K562 (cell line): ENCODE data around the gene C11orf98. TPM values are rescaled to one million over a fixed set of nuclear protein-coding genes. Genes with fewer than 3 reads are reported as not detected.

Experiments
- C11orf30 ChIP-seq: fragments of 450-650 bp; IDR thresholded peaks from 2 replicates; pipeline ENCODE4 v1.6.1; 2016; ENCODE audit warnings: low read depth, mild to moderate bottlenecking
- HCFC1 ChIP-seq: IDR thresholded peaks from 2 replicates; pipeline ENCODE4 v1.6.1; 2012; ENCODE audit warnings: low read depth, low read length, improper control_type of control experiment
- KLF16 ChIP-seq: IDR thresholded peaks from 2 replicates; pipeline ENCODE4 v1.6.1; 2016; ENCODE audit warnings: antibody characterized with exemption
- PHF8 ChIP-seq: fragments of 200-600 bp; sonication (generic); IDR thresholded peaks from 2 replicates; pipeline ENCODE4 v1.6.1; 2012; ENCODE audit warnings: mixed run types, mild to moderate bottlenecking, inconsistent platforms, low read length, moderate library complexity, borderline replicate concordance
- RBM34 ChIP-seq: fragments of 200-400 bp; formaldehyde crosslinking; IDR thresholded peaks from 2 replicates; pipeline ENCODE4 v1.6.1; 2018; ENCODE audit warnings: low read length, borderline replicate concordance; ENCODE audit not compliant: insufficient read depth
- TEAD4 ChIP-seq, 2 experiments: sonication (generic) in 1 of 2; formaldehyde crosslinking in 1 of 2; IDR thresholded peaks; 2 replicates each; pipeline versions ENCODE4 v1.6.1 to v1.8.0; 2012 to 2022; ENCODE audit warnings: borderline replicate concordance in 1 of 2, inconsistent platforms in 1 of 2, low read length in 1 of 2, mild to moderate bottlenecking in 1 of 2, missing genetic modification reagents in 1 of 2
- TFAM ChIP-seq: fragments of 250-450 bp; sonication (Bioruptor Pico); conservative IDR thresholded peaks from 2 replicates; pipeline ENCODE4 v1.5.0; 2021; ENCODE audit warnings: mild to moderate bottlenecking, moderate library complexity
- ZNF217 ChIP-seq: sonication (generic); formaldehyde crosslinking; IDR thresholded peaks from 2 replicates; pipeline ENCODE4 v1.8.0; 2022; ENCODE audit warnings: mild to moderate bottlenecking, missing genetic modification reagents
- ZNF584 ChIP-seq: fragments of 200-800 bp; sonication (Bioruptor generic); IDR thresholded peaks from 2 replicates; pipeline ENCODE4 v1.6.1; 2016; ENCODE audit warnings: low read depth, mild to moderate bottlenecking, missing genetic modification characterization, missing compliant biosample characterization
- polyA plus RNA-seq, 8 experiments: library from polyadenylated mRNA; depleted of rRNA in 4 of 8; stranded (reverse) in 5 of 8; unstranded in 3 of 8; fragments of >200 nt; fragmentation: Nextera tagmentation in 2 of 8; fragmentation: Illumina TruSeq in 1 of 8; extraction: Ambion mirVana in 2 of 8; extraction: Trizol in 1 of 8; gene quantifications; 2 replicates each; pipeline versions ENCODE4 v1.2.1 to v1.2.3, GENCODE V29; 2011 to 2014; ENCODE audit warnings: inconsistent platforms in 1 of 8, missing spikeins in 1 of 8
- total RNA-seq, 7 experiments: library from RNA; depleted of rRNA in 6 of 7; stranded (reverse); fragments of >200 nt in 6 of 7; fragmentation: Illumina TruSeq in 2 of 7; extraction: Trizol in 2 of 7; gene quantifications; 2 replicates each; pipeline versions ENCODE4 v1.2.1 to v1.2.3, GENCODE V29; 2011 to 2021; ENCODE audit warnings: low replicate concordance in 1 of 7
- TF ChIP-seq, protein P1 (sequence below): fragments of 450-650 bp; IDR thresholded peaks from one replicate; pipeline ENCODE4 v1.6.1; 2018; ENCODE audit warnings: mild to moderate bottlenecking, moderate library complexity; ENCODE audit not compliant: partially characterized antibody
- TF ChIP-seq, protein P2 (sequence below): fragments of 450-650 bp; IDR thresholded peaks from 2 replicates; pipeline ENCODE4 v1.6.1; 2016; ENCODE audit warnings: mild to moderate bottlenecking, moderate library complexity
- TF ChIP-seq, protein P3 (sequence below): fragments of 250-450 bp; sonication (Bioruptor Pico); IDR thresholded peaks from 2 replicates; pipeline ENCODE4 v1.6.1; 2021; ENCODE audit warnings: mild to moderate bottlenecking

The C11orf98 gene
- total and polyA plus RNA-seq, 9 of the 15 experiments (the other 6 are each of a cell fraction or from before 2014, with no cell fraction given), result 103 to 352 (median 218) TPM

DNA sequence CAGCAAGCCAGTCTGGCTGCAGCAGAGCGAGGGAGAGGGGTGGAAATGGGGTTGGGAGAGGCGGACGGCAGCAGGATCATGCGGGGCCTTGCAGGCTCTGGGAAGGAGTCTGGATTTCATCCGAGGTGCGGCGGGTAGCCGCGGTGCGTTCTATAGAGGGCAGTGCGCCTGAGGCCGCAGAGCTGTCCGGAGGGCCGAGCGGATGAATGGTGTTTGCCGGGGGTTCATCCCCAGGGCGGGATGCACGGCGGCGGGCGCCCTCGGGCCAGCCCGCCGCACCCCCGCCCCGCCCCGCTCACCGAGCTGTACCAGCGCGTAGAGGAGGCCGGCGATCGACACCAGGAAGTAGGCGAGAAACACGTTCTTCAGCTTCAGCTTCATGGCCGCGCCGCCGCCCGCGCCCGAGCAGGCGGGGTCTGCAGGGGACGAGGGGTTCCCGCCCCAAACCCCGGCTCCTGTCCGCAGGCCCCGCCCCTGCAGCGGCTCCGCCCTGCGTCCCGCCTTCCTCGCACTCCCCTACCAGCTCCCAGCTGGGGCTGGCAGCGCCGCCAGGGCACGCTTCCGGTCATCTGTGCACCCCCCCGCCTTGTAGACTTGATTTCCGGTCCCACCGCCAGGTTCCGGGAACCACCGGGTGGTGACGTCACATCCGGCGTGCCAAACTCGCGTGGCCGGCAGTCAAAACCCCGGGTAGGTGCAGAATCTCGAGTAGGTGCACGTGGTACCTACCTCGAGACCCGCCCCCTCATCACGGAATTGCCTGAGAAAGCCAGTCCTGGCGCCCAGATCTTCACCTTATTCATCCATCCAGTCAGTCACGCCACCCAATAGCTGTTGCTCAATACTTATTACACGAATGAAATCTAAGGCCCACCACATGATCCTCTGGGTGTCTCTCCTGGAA lies 43.2 kb downstream of the C11orf98 start, which contains the start of gene B3GAT3 (continued):
- no peak for TF ChIP-seq TFAM (CRISPR knock-in tag)
- TF ChIP-seq C11orf30, result peak; percentile 60
- no peak for TF ChIP-seq ZNF217 (CRISPR knock-in tag)
- peak; percentile 74 for TF ChIP-seq HCFC1
- TF ChIP-seq, protein P1, sequence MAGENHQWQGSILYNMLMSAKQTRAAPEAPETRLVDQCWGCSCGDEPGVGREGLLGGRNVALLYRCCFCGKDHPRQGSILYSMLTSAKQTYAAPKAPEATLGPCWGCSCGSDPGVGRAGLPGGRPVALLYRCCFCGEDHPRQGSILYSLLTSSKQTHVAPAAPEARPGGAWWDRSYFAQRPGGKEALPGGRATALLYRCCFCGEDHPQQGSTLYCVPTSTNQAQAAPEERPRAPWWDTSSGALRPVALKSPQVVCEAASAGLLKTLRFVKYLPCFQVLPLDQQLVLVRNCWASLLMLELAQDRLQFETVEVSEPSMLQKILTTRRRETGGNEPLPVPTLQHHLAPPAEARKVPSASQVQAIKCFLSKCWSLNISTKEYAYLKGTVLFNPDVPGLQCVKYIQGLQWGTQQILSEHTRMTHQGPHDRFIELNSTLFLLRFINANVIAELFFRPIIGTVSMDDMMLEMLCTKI, result no peak
- TF ChIP-seq PHF8, result peak; percentile 49; the same call in 1 of the 2 replicates
- no peak for TF ChIP-seq KLF16
- TF ChIP-seq ZNF584, result no peak
- TF ChIP-seq TEAD4 (IDR thresholded peaks at IDR 0.05; ENCODE audit: low read length), result peak; percentile 41; the same call in 1 of the 2 replicates
- TF ChIP-seq TEAD4 (CRISPR knock-in tag; IDR thresholded peaks at IDR 0.05; ENCODE audit: borderline replicate concordance), result no peak
- TF ChIP-seq RBM34, result no peak
- TF ChIP-seq, protein P2, sequence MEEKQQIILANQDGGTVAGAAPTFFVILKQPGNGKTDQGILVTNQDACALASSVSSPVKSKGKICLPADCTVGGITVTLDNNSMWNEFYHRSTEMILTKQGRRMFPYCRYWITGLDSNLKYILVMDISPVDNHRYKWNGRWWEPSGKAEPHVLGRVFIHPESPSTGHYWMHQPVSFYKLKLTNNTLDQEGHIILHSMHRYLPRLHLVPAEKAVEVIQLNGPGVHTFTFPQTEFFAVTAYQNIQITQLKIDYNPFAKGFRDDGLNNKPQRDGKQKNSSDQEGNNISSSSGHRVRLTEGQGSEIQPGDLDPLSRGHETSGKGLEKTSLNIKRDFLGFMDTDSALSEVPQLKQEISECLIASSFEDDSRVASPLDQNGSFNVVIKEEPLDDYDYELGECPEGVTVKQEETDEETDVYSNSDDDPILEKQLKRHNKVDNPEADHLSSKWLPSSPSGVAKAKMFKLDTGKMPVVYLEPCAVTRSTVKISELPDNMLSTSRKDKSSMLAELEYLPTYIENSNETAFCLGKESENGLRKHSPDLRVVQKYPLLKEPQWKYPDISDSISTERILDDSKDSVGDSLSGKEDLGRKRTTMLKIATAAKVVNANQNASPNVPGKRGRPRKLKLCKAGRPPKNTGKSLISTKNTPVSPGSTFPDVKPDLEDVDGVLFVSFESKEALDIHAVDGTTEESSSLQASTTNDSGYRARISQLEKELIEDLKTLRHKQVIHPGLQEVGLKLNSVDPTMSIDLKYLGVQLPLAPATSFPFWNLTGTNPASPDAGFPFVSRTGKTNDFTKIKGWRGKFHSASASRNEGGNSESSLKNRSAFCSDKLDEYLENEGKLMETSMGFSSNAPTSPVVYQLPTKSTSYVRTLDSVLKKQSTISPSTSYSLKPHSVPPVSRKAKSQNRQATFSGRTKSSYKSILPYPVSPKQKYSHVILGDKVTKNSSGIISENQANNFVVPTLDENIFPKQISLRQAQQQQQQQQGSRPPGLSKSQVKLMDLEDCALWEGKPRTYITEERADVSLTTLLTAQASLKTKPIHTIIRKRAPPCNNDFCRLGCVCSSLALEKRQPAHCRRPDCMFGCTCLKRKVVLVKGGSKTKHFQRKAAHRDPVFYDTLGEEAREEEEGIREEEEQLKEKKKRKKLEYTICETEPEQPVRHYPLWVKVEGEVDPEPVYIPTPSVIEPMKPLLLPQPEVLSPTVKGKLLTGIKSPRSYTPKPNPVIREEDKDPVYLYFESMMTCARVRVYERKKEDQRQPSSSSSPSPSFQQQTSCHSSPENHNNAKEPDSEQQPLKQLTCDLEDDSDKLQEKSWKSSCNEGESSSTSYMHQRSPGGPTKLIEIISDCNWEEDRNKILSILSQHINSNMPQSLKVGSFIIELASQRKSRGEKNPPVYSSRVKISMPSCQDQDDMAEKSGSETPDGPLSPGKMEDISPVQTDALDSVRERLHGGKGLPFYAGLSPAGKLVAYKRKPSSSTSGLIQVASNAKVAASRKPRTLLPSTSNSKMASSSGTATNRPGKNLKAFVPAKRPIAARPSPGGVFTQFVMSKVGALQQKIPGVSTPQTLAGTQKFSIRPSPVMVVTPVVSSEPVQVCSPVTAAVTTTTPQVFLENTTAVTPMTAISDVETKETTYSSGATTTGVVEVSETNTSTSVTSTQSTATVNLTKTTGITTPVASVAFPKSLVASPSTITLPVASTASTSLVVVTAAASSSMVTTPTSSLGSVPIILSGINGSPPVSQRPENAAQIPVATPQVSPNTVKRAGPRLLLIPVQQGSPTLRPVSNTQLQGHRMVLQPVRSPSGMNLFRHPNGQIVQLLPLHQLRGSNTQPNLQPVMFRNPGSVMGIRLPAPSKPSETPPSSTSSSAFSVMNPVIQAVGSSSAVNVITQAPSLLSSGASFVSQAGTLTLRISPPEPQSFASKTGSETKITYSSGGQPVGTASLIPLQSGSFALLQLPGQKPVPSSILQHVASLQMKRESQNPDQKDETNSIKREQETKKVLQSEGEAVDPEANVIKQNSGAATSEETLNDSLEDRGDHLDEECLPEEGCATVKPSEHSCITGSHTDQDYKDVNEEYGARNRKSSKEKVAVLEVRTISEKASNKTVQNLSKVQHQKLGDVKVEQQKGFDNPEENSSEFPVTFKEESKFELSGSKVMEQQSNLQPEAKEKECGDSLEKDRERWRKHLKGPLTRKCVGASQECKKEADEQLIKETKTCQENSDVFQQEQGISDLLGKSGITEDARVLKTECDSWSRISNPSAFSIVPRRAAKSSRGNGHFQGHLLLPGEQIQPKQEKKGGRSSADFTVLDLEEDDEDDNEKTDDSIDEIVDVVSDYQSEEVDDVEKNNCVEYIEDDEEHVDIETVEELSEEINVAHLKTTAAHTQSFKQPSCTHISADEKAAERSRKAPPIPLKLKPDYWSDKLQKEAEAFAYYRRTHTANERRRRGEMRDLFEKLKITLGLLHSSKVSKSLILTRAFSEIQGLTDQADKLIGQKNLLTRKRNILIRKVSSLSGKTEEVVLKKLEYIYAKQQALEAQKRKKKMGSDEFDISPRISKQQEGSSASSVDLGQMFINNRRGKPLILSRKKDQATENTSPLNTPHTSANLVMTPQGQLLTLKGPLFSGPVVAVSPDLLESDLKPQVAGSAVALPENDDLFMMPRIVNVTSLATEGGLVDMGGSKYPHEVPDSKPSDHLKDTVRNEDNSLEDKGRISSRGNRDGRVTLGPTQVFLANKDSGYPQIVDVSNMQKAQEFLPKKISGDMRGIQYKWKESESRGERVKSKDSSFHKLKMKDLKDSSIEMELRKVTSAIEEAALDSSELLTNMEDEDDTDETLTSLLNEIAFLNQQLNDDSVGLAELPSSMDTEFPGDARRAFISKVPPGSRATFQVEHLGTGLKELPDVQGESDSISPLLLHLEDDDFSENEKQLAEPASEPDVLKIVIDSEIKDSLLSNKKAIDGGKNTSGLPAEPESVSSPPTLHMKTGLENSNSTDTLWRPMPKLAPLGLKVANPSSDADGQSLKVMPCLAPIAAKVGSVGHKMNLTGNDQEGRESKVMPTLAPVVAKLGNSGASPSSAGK, result peak; percentile 92
- TF ChIP-seq, protein P3, sequence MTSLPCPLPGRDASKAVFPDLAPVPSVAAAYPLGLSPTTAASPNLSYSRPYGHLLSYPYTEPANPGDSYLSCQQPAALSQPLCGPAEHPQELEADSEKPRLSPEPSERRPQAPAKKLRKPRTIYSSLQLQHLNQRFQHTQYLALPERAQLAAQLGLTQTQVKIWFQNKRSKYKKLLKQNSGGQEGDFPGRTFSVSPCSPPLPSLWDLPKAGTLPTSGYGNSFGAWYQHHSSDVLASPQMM, result no peak
